Natural killer cell (primary cell): ENCODE measurements around the gene PTPN4. TPM values are rescaled to one million over a fixed set of nuclear protein-coding genes. Genes with fewer than 3 reads are reported as not detected.

ENCODE experiments used
- ATAC-seq, 3 donors: fragments of 150-1000 bp in 2 of 3; fragments of 200-7000 bp in 1 of 3; cut with Tn5 transposase; 1 replicate in 1 of 3; 2 replicates in 2 of 3; pipeline ENCODE4 v1.10.0; 2021; ENCODE audit warnings: mild to moderate bottlenecking in 2 of 3, moderate library complexity in 2 of 3
- DNase-seq, 2 donors: peaks; one replicate each; pipeline versions ENCODE4 v3.0.0 to v3.0.0-alpha.2; 2013 to 2021; ENCODE audit warnings: mixed read lengths in 1 of 2
- H3K27ac ChIP-seq: one replicate; pipeline ENCODE4 v1.5.1; 2013; ENCODE audit warnings: mild to moderate bottlenecking, low read length
- H3K27me3 ChIP-seq: one replicate; pipeline ENCODE4 v1.6.1; 2013; ENCODE audit warnings: low read length; ENCODE audit not compliant: control insufficient read depth, insufficient read depth
- H3K36me3 ChIP-seq: one replicate; pipeline ENCODE4 v1.6.1; 2013; ENCODE audit warnings: low read length; ENCODE audit not compliant: control insufficient read depth, insufficient read depth
- H3K4me1 ChIP-seq: one replicate; pipeline ENCODE4 v1.6.1; 2013; ENCODE audit warnings: low read length; ENCODE audit not compliant: control insufficient read depth, insufficient read depth
- H3K4me3 ChIP-seq: one replicate; pipeline ENCODE4 v1.5.1; 2013; ENCODE audit warnings: low read length
- H3K9me3 ChIP-seq: one replicate; pipeline ENCODE4 v1.6.1; 2013; ENCODE audit warnings: low read length; ENCODE audit not compliant: control insufficient read depth, insufficient read depth
- H3K27ac Mint-ChIP-seq, 2 donors: one replicate each; pipeline ENCODE4 v1.8.0; 2022; ENCODE audit warnings: mild to moderate bottlenecking in 2 of 2, mixed read lengths in 2 of 2, moderate library complexity in 1 of 2
- H3K27me3 Mint-ChIP-seq, 2 donors: one replicate each; pipeline ENCODE4 v1.8.0; 2022; ENCODE audit warnings: low read depth in 2 of 2, mixed read lengths in 2 of 2
- H3K36me3 Mint-ChIP-seq: one replicate; pipeline ENCODE4 v1.8.0; 2022; ENCODE audit warnings: mixed read lengths
- H3K4me1 Mint-ChIP-seq, 2 donors: one replicate each; pipeline ENCODE4 v1.8.0; 2022; ENCODE audit warnings: mixed read lengths in 2 of 2
- H3K4me3 Mint-ChIP-seq: one replicate; pipeline ENCODE4 v1.8.0; 2022; ENCODE audit warnings: mild to moderate bottlenecking, moderate library complexity, mixed read lengths
- H3K9me3 Mint-ChIP-seq, 2 donors: one replicate each; pipeline ENCODE4 v1.8.0; 2022; ENCODE audit warnings: mixed read lengths in 2 of 2
- WGBS: methylation state at CpG from one replicate; pipeline ENCODE4 v1.1.7; 2013; ENCODE audit warnings: missing lambda C conversion rate; ENCODE audit not compliant: insufficient coverage; 5-methylcytosine and 5-hydroxymethylcytosine counted together
- intact Hi-C: fragments of 100-400 bp; cut with micrococcal nuclease; formaldehyde crosslinking; loops from one replicate; pipeline ENCODE4 v1.14.2; 2022
- total RNA-seq, 4 donors: library from RNA; stranded (reverse); fragments of 120-200 nt in 1 of 4; gene quantifications; one replicate each; pipeline versions ENCODE4 v1.2.3 to v1.2.4, GENCODE V29; 2013 to 2022
- TF ChIP-seq, protein P1 (sequence below): fragments of 200-600 bp; IDR thresholded peaks from one replicate; pipeline ENCODE4 v1.8.0; 2022; ENCODE audit warnings: antibody characterized with exemption

PTPN4 gene
- total RNA-seq, 3 donors from 2014 or later (not counting 1 experiment from before 2014, with no cell fraction given) = 265 to 347 (median 283) TPM

DNA sequence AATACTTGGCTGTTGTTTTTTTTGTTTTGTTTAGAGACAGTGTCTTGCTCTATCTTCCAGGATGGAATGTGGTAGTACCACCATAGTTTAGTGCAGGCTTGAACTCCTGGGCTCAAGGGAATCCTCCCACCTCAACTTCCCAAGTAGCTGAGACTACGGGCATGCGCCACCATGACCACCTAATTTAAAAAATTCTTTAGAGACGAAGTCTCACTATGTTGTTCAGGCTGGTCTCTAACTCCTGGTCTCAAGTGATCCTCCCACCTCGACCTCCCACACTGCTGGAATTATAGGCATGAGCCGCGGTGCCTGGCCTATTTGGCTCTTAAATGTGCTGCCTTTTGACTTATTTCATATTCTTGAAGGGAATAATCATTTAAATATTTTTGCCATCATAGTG, 60.1 kb downstream of the PTPN4 start:
- no peak overlapping the region for H3K4me3 ChIP-seq
- Mint-ChIP-seq H3K36me3 (peaks cover 11% of the 10 kb centered on the region), H3K27ac (peak overlapping the region in 1 of 2 donors; percentile 65), H3K4me1 (peaks cover 51 to 59% of the 10 kb centered on the region in 2 donors), H3K27me3 (no peaks in the 10 kb centered on the region), H3K4me3 (no peak overlapping the region), H3K9me3 (peaks cover 4 to 5% of the 10 kb centered on the region in 2 donors)
- H3K36me3 ChIP-seq = no peaks in the 10 kb centered on the region
- ATAC-seq (no peak), DNase-seq (no peak)
- TF ChIP-seq, protein P1, sequence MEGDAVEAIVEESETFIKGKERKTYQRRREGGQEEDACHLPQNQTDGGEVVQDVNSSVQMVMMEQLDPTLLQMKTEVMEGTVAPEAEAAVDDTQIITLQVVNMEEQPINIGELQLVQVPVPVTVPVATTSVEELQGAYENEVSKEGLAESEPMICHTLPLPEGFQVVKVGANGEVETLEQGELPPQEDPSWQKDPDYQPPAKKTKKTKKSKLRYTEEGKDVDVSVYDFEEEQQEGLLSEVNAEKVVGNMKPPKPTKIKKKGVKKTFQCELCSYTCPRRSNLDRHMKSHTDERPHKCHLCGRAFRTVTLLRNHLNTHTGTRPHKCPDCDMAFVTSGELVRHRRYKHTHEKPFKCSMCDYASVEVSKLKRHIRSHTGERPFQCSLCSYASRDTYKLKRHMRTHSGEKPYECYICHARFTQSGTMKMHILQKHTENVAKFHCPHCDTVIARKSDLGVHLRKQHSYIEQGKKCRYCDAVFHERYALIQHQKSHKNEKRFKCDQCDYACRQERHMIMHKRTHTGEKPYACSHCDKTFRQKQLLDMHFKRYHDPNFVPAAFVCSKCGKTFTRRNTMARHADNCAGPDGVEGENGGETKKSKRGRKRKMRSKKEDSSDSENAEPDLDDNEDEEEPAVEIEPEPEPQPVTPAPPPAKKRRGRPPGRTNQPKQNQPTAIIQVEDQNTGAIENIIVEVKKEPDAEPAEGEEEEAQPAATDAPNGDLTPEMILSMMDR = no peak
- peaks cover 5% of the 10 kb centered on the region for H3K4me1 ChIP-seq
- H3K9me3 ChIP-seq = peaks cover 2% of the 10 kb centered on the region
- WGBS = 96% methylated on average over 6 of the region's 6 CpGs
- no peaks in the 10 kb centered on the region for H3K27me3 ChIP-seq
- intact Hi-C loops = loop anchor here (5.0 kb wide), 1 partner anchor 122 kb away; no protein-coding TSS in a partner anchor
- no peak overlapping the region for H3K27ac ChIP-seq

DNA sequence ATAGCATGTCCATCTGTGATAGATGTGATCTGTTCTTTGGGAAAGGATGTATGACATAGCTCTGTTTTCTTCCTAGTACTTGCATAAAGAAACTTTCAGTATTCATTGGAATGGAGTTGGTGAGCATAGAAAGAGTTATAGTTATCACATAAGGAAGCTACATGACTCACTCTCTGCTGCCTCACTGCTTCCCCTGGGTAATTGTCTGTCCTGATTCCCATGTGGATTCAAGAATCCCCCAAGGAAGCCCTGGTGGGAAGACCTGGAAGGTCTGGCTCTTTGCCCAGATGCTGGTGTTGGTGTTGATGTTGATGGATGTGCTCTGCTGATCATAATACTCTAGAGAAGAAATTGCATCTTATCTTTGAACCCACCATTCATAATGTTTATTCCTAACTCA, 60.6 kb downstream of the PTPN4 start:
- peaks cover 11% of the 10 kb centered on the region for H3K36me3 Mint-ChIP-seq
- Histone ChIP-seq H3K4me3 (no peak overlapping the region), H3K27me3 (no peaks in the 10 kb centered on the region), H3K36me3 (no peaks in the 10 kb centered on the region), H3K27ac (no peak overlapping the region), H3K4me1 (peaks cover 5% of the 10 kb centered on the region), H3K9me3 (peaks cover 2% of the 10 kb centered on the region)
- peaks cover 4 to 5% of the 10 kb centered on the region in 2 donors for H3K9me3 Mint-ChIP-seq
- no peaks in the 10 kb centered on the region for H3K27me3 Mint-ChIP-seq
- H3K4me1 Mint-ChIP-seq = peaks cover 51 to 59% of the 10 kb centered on the region in 2 donors
- no peak for DNase-seq
- TF ChIP-seq, protein P1 = no peak
- no peak overlapping the region for H3K4me3 Mint-ChIP-seq
- H3K27ac Mint-ChIP-seq = peak overlapping the region; percentile 65 to 86
- intact Hi-C loops = loop anchor here (5.0 kb wide), 1 partner anchor 122 kb away; no protein-coding TSS in a partner anchor
- no peak for ATAC-seq

DNA sequence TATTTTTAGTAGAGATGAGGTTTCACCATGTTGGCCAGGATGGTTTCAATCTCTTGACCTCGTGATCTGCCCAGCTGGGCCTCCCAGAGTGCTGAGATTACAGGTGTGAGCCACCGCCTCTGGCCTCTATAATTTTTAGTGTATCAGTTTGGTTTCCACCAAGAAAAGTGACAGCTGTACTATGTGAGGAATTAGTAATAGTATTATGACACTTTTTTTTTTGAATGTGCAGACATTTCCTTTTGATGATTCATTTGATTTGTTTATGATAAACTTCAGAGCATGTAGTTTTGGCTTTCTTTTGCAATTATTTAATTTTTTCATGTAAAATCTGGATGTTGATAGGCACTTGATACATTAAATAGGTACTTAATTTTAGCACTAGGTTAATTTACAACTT, 61.5 kb downstream of the PTPN4 start:
- Mint-ChIP-seq H3K36me3 (peaks cover 11% of the 10 kb centered on the region), H3K27ac (peak overlapping the region; percentile 47 to 86), H3K4me1 (peaks cover 51 to 59% of the 10 kb centered on the region in 2 donors), H3K9me3 (peaks cover 4 to 5% of the 10 kb centered on the region in 2 donors), H3K27me3 (no peaks in the 10 kb centered on the region), H3K4me3 (no peak overlapping the region)
- Histone ChIP-seq H3K27ac (no peak overlapping the region), H3K36me3 (no peaks in the 10 kb centered on the region), H3K4me3 (no peak overlapping the region), H3K4me1 (peaks cover 5% of the 10 kb centered on the region), H3K9me3 (peaks cover 2% of the 10 kb centered on the region), H3K27me3 (no peaks in the 10 kb centered on the region)
- TF ChIP-seq, protein P1 = no peak
- peak in 1 of 2 donors; percentile 14 for DNase-seq
- peak; percentile 68 to 90 (median 76) for ATAC-seq
- intact Hi-C loops = loop anchor here (5.0 kb wide), 1 partner anchor 121 kb away; no protein-coding TSS in a partner anchor
- 45% methylated on average over 2 of the region's 2 CpGs for WGBS
